SK-N-SH treated with all-trans-retinoic acid at 6 μM for 48 hours (cell line): ENCODE measurements around the gene AKAP6.

Source experiments
- ARNTL ChIP-seq: fragments of 450-650 bp; formaldehyde crosslinking; IDR thresholded peaks from 2 replicates; pipeline ENCODE4 v1.5.0; 2020; ENCODE audit warnings: low read depth, mild to moderate bottlenecking, moderate library complexity, borderline replicate concordance
- ESRRG ChIP-seq: fragments of 250-450 bp; sonication (Bioruptor Pico); IDR thresholded peaks from 2 replicates; pipeline ENCODE4 v1.6.1; 2021; ENCODE audit warnings: mild to moderate bottlenecking
- TCF4 ChIP-seq: fragments of 250-450 bp; sonication (Bioruptor Pico); IDR thresholded peaks from 2 replicates; pipeline ENCODE4 v1.8.0; 2021; ENCODE audit warnings: mild to moderate bottlenecking, moderate library complexity, borderline replicate concordance
- TOX ChIP-seq: fragments of 250-450 bp; sonication (Bioruptor Pico); IDR thresholded peaks from 2 replicates; pipeline ENCODE4 v1.8.0; 2021; ENCODE audit warnings: mild to moderate bottlenecking, moderate library complexity, borderline replicate concordance
- ZC3H10 ChIP-seq: fragments of 250-450 bp; sonication (Bioruptor Pico); IDR thresholded peaks from 2 replicates; pipeline ENCODE4 v1.5.1; 2021; ENCODE audit warnings: mild to moderate bottlenecking, moderate library complexity
- ZNF70 ChIP-seq: fragments of 450-650 bp; formaldehyde crosslinking; IDR thresholded peaks from 2 replicates; pipeline ENCODE4 v1.5.0; 2020; ENCODE audit warnings: mild to moderate bottlenecking, moderate library complexity

- no peak for TF ChIP-seq TCF4 (CRISPR knock-in tag)
- TF ChIP-seq ZC3H10: no peak
- no peak for TF ChIP-seq ZNF70 (CRISPR knock-in tag)
- TF ChIP-seq ESRRG (CRISPR knock-in tag): no peak
- TF ChIP-seq ARNTL (CRISPR knock-in tag): no peak
- no peak for TF ChIP-seq TOX
Measured at GRCh38 chr14:32731249-32731648, 402.2 kb downstream of the AKAP6 start.
